HG03280 (cell line): Measurements from ENCODE around the gene GJB2.
"Not testable (repeated sequence)": the region's sequence is repeated elsewhere in the genome, so short reads cannot be mapped to it uniquely, and the experiment has no call there.

Source experiments
- ATAC-seq: cut with Tn5 transposase; IDR thresholded peaks from one replicate; pipeline ENCODE4 v1.9.1; 2021; ENCODE audit warnings: mild to moderate bottlenecking, moderate library complexity; ENCODE audit not compliant: unreplicated experiment

GJB2 gene

GRCh38 chr13:20171364-20171763 lies 21.4 kb downstream of the GJB2 start:
- ATAC-seq = no peak

GRCh38 chr13:20170921-20171320 lies 21.8 kb downstream of the GJB2 start:
- no peak for ATAC-seq

GRCh38 chr13:20168396-20168795 lies 24.3 kb downstream of the GJB2 start:
- ATAC-seq = no peak

- no peak for ATAC-seq
Observed at GRCh38 chr13:20165417-20166257, 27.1 kb downstream of the GJB2 start.

- ATAC-seq = no peak
Observed at GRCh38 chr13:20161951-20162300, 30.8 kb downstream of the GJB2 start.

- ATAC-seq = peak; percentile 49
Observed at GRCh38 chr13:20161275-20161950, 31.3 kb downstream of the GJB2 start.

- peak; percentile 41 for ATAC-seq
Observed at GRCh38 chr13:20160306-20161274, 32.1 kb downstream of the GJB2 start, which contains the start of gene GJA3. Gene GJA3, minus strand, starts transcription at chr13:20161052. Its CDS starts 17,764 bp downstream, at chr13:20143288.

- no peak for ATAC-seq
Observed at GRCh38 chr13:20159646-20160305, 33.0 kb downstream of the GJB2 start.

GRCh38 chr13:20157151-20157796 lies 35.5 kb downstream of the GJB2 start:
- ATAC-seq = no peak

- no peak for ATAC-seq
Observed at GRCh38 chr13:20156702-20157101, 36.0 kb downstream of the GJB2 start.

- ATAC-seq = not testable (repeated sequence)
Observed at GRCh38 chr13:20153290-20153689, 39.4 kb downstream of the GJB2 start.

- ATAC-seq = no peak
Observed at GRCh38 chr13:20151612-20152011, 41.1 kb downstream of the GJB2 start.

- ATAC-seq = no peak
Observed at GRCh38 chr13:20151016-20151415, 41.7 kb downstream of the GJB2 start.

- ATAC-seq = no peak
Observed at GRCh38 chr13:20150561-20150960, 42.2 kb downstream of the GJB2 start.

- ATAC-seq = no peak
Observed at GRCh38 chr13:20149762-20150161, 43.0 kb downstream of the GJB2 start.

GRCh38 chr13:20148501-20149183 lies 44.1 kb downstream of the GJB2 start:
- no peak for ATAC-seq

- no peak for ATAC-seq
Observed at GRCh38 chr13:20146381-20146780, 46.4 kb downstream of the GJB2 start.

GRCh38 chr13:20145521-20145920 lies 47.2 kb downstream of the GJB2 start:
- no peak for ATAC-seq

- no peak for ATAC-seq
Observed at GRCh38 chr13:20144141-20144850, 48.4 kb downstream of the GJB2 start.
